ENCODE results near the gene MAP3K21. TPM values are rescaled to one million over a fixed set of nuclear protein-coding genes. Genes with fewer than 3 reads are reported as not detected.
A peak's percentile ranks its signal among the peaks of the same experiment; 100 is the strongest.

MAP3K21 gene
- total and polyA plus RNA-seq, 2 donors (not counting 1 experiment from before 2014, with no cell fraction given) = 0.07 to 0.17 TPM

DNA sequence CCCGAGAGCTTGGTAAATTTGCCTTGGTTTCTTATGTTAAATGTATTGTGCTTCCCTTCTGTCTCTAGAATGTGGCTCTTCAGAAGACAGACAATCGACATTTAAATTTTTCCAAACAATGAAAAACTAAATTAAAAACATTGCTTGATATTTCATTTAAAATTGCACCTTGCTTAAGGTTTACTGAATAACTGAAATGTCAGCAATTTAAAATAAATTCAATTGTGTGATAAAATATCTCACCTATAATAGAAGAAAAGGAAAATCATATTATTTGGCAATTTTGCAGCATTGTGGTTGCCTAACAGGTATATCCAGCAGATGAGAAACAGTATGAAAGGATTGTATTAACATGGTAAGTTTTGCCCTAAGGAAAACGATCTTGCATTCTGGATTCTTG lies 56.5 kb downstream of the MAP3K21 start:
- no peaks in the 10 kb centered on the region for H3K27me3 ChIP-seq (ENCODE audit: control insufficient read depth, insufficient read depth, low read length)
- no peak overlapping the region for H3K9ac ChIP-seq (ENCODE audit: insufficient read depth, low read length)
- H3K4me2 ChIP-seq (ENCODE audit: extremely low read depth, insufficient read depth, low read length) = no peak overlapping the region
- H3K9me3 ChIP-seq (ENCODE audit: control insufficient read depth, insufficient read depth, low read depth, low read length) = no peaks in the 10 kb centered on the region
- H3K79me2 ChIP-seq (ENCODE audit: control insufficient read depth, insufficient read depth, low read length) = no peaks in the 10 kb centered on the region
- TF ChIP-seq, protein P1, sequence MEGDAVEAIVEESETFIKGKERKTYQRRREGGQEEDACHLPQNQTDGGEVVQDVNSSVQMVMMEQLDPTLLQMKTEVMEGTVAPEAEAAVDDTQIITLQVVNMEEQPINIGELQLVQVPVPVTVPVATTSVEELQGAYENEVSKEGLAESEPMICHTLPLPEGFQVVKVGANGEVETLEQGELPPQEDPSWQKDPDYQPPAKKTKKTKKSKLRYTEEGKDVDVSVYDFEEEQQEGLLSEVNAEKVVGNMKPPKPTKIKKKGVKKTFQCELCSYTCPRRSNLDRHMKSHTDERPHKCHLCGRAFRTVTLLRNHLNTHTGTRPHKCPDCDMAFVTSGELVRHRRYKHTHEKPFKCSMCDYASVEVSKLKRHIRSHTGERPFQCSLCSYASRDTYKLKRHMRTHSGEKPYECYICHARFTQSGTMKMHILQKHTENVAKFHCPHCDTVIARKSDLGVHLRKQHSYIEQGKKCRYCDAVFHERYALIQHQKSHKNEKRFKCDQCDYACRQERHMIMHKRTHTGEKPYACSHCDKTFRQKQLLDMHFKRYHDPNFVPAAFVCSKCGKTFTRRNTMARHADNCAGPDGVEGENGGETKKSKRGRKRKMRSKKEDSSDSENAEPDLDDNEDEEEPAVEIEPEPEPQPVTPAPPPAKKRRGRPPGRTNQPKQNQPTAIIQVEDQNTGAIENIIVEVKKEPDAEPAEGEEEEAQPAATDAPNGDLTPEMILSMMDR (conservative IDR thresholded peaks at IDR 0.05 in 1 of 2, IDR thresholded peaks at IDR 0.05 in 1 of 2; ENCODE audit: low read depth in 1 of 2, low read length in 2 of 2) = no peak
- no peak for TF ChIP-seq EZH2 (IDR thresholded peaks at IDR 0.05; ENCODE audit: low read length, missing control alignments)
- H3K27ac ChIP-seq (ENCODE audit: insufficient read depth, low read length) = no peak overlapping the region
- H3K36me3 ChIP-seq (ENCODE audit: control insufficient read depth, insufficient read depth, low read length) = no peaks in the 10 kb centered on the region
- DNase-seq (ENCODE audit: low read depth in 2 of 2) = no peak
- no peak overlapping the region for H3K4me3 ChIP-seq (replicated peaks in 1 of 4; ENCODE audit: control extremely low read depth in 1 of 4, insufficient read depth in 1 of 4, low read depth in 3 of 4, low read length in 4 of 4)
- no peak overlapping the region for H2AFZ ChIP-seq (ENCODE audit: low read length)
- H3K4me1 ChIP-seq (ENCODE audit: control insufficient read depth, extremely low read depth, insufficient read depth, low read length) = no peaks in the 10 kb centered on the region
- H4K20me1 ChIP-seq (ENCODE audit: control insufficient read depth, extremely low read depth, insufficient read depth, low read length) = no peaks in the 10 kb centered on the region

DNA sequence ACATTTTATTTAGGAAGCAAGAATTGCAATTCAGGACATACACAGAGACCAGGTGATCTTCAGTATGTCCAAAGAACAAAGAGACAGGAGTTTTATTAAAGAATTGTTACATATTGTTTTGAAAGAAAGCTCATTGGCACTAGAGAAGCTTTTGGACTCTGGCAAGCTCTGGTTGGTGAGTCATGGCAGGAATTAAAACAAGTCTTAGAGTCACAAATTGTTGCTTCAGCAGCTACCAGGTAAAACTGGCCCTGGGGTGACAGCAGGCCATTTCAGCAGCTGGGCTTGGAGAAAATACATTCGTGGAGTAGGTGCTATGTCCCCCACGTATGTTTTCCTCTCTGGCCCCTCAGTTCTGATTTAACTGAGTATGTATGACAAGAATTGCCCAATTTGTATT lies 58.8 kb downstream of the MAP3K21 start:
- peak in 1 of 2 donors; percentile 37 for DNase-seq (ENCODE audit: low read depth in 2 of 2)
- H3K27me3 ChIP-seq (ENCODE audit: control insufficient read depth, insufficient read depth, low read length) = no peaks in the 10 kb centered on the region
- no peak overlapping the region for H3K9ac ChIP-seq (ENCODE audit: insufficient read depth, low read length)

DNA sequence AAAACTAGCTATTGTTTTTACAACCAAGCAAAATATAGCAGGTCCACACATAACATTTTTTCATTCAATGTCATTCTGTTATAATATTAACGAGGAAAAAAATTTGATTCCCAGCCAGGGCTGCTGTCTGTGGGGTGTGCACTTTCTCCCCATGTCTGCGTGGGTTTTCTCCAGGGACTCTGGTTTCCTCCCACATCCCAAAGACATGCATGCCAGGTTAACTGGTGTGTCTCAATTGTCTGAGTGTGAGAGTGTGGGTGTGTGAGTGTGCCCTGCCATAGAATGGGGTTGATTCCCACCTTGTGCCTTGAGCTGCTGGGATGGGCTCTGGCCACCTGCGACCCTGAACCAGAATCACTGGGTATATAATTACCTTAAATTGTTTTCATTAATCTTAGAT lies 60.1 kb downstream of the MAP3K21 start:
- Histone ChIP-seq H3K27ac (ENCODE audit: insufficient read depth, low read length) (no peak overlapping the region), H3K9me3 (ENCODE audit: control insufficient read depth, insufficient read depth, low read depth, low read length) (no peaks in the 10 kb centered on the region), H3K79me2 (ENCODE audit: control insufficient read depth, insufficient read depth, low read length) (no peaks in the 10 kb centered on the region), H3K4me2 (ENCODE audit: extremely low read depth, insufficient read depth, low read length) (no peak overlapping the region), H4K20me1 (ENCODE audit: control insufficient read depth, extremely low read depth, insufficient read depth, low read length) (no peaks in the 10 kb centered on the region), H3K4me1 (ENCODE audit: control insufficient read depth, extremely low read depth, insufficient read depth, low read length) (no peaks in the 10 kb centered on the region), H2AFZ (ENCODE audit: low read length) (no peak overlapping the region), H3K36me3 (ENCODE audit: control insufficient read depth, insufficient read depth, low read length) (no peaks in the 10 kb centered on the region), H3K27me3 (ENCODE audit: control insufficient read depth, insufficient read depth, low read length) (no peaks in the 10 kb centered on the region), H3K9ac (ENCODE audit: insufficient read depth, low read length) (no peak overlapping the region), H3K4me3 (replicated peaks in 1 of 4; ENCODE audit: control extremely low read depth in 1 of 4, insufficient read depth in 1 of 4, low read depth in 3 of 4, low read length in 4 of 4) (no peak overlapping the region)
- no peak for TF ChIP-seq EZH2 (IDR thresholded peaks at IDR 0.05; ENCODE audit: low read length, missing control alignments)
- TF ChIP-seq, protein P1 (conservative IDR thresholded peaks at IDR 0.05 in 1 of 2, IDR thresholded peaks at IDR 0.05 in 1 of 2; ENCODE audit: low read depth in 1 of 2, low read length in 2 of 2) = no peak
- DNase-seq (ENCODE audit: low read depth in 2 of 2) = no peak

More for the DNA sequence above, 58.8 kb downstream of the MAP3K21 start:
- TF ChIP-seq, protein P1 (conservative IDR thresholded peaks at IDR 0.05 in 1 of 2, IDR thresholded peaks at IDR 0.05 in 1 of 2; ENCODE audit: low read depth in 1 of 2, low read length in 2 of 2) = no peak
- TF ChIP-seq EZH2 (IDR thresholded peaks at IDR 0.05; ENCODE audit: low read length, missing control alignments) = no peak
- Histone ChIP-seq H3K4me1 (ENCODE audit: control insufficient read depth, extremely low read depth, insufficient read depth, low read length) (no peaks in the 10 kb centered on the region), H4K20me1 (ENCODE audit: control insufficient read depth, extremely low read depth, insufficient read depth, low read length) (no peaks in the 10 kb centered on the region), H3K9me3 (ENCODE audit: control insufficient read depth, insufficient read depth, low read depth, low read length) (no peaks in the 10 kb centered on the region), H2AFZ (ENCODE audit: low read length) (no peak overlapping the region), H3K79me2 (ENCODE audit: control insufficient read depth, insufficient read depth, low read length) (no peaks in the 10 kb centered on the region), H3K36me3 (ENCODE audit: control insufficient read depth, insufficient read depth, low read length) (no peaks in the 10 kb centered on the region), H3K27ac (ENCODE audit: insufficient read depth, low read length) (no peak overlapping the region), H3K4me3 (replicated peaks in 1 of 4; ENCODE audit: control extremely low read depth in 1 of 4, insufficient read depth in 1 of 4, low read depth in 3 of 4, low read length in 4 of 4) (no peak overlapping the region), H3K4me2 (ENCODE audit: extremely low read depth, insufficient read depth, low read length) (no peak overlapping the region)

All from fibroblast of lung (primary cell).